Tibial nerve (tissue), 4 donors: ENCODE data around the gene FMN1. TPM values are rescaled to one million over a fixed set of nuclear protein-coding genes. Genes with fewer than 3 reads are reported as not detected.

Experiments
- DNase-seq, 2 donors: peaks; one replicate each; pipeline ENCODE4 v3.0.0-alpha.2; 2019; ENCODE audit warnings: low spot score in 2 of 2
- H3K27ac ChIP-seq, 4 donors: fragments of 200-600 bp; sonication (generic) in 3 of 4; one replicate each; pipeline ENCODE4 v1.5.1; 2017 to 2019; ENCODE audit warnings: mild to moderate bottlenecking in 1 of 4
- H3K27me3 ChIP-seq, 2 donors: fragments of 200-600 bp; sonication (generic) in 1 of 2; one replicate each; pipeline versions ENCODE4 v1.5.1 to v1.6.0; 2017 to 2019
- H3K36me3 ChIP-seq, 3 donors: fragments of 200-600 bp; sonication (generic); one replicate each; pipeline ENCODE4 v1.5.1; 2018 to 2019
- H3K4me1 ChIP-seq, 4 donors: fragments of 200-600 bp; sonication (generic) in 3 of 4; one replicate each; pipeline ENCODE4 v1.5.1; 2017 to 2019
- H3K4me3 ChIP-seq, 4 donors: fragments of 200-600 bp; sonication (generic) in 3 of 4; one replicate each; pipeline ENCODE4 v1.5.1; 2017 to 2019; ENCODE audit warnings: mild to moderate bottlenecking in 1 of 4, moderate library complexity in 1 of 4
- H3K9me3 ChIP-seq, 4 donors: fragments of 200-600 bp; sonication (generic) in 3 of 4; one replicate each; pipeline ENCODE4 v1.5.1; 2017 to 2019
- CTCF ChIP-seq, 5 experiments: fragments of 200-600 bp in 3 of 5; fragments of 450-650 bp in 2 of 5; sonication (generic) in 3 of 5; IDR thresholded peaks; one replicate each; pipeline ENCODE4 v1.5.1; 2016 to 2019; ENCODE audit warnings: antibody characterized with exemption in 5 of 5, mild to moderate bottlenecking in 3 of 5, moderate library complexity in 2 of 5
- EP300 ChIP-seq, 2 donors: sonication (generic); formaldehyde crosslinking; IDR thresholded peaks; one replicate each; pipeline ENCODE4 v1.6.1; 2017; ENCODE audit warnings: antibody characterized with exemption in 2 of 2, mild to moderate bottlenecking in 1 of 2
- POLR2A ChIP-seq, 2 donors: fragments of 450-650 bp; IDR thresholded peaks; one replicate each; pipeline ENCODE4 v1.6.1; 2017; ENCODE audit warnings: antibody characterized with exemption in 2 of 2, mild to moderate bottlenecking in 2 of 2, moderate library complexity in 2 of 2
- WGBS, 2 donors: methylation state at CpG; one replicate each; pipeline ENCODE4 v1.1.5; 2018; 5-methylcytosine and 5-hydroxymethylcytosine counted together
- total RNA-seq, 4 donors: library from RNA; depleted of rRNA; stranded (reverse); fragments of >200 nt; gene quantifications; one replicate each; pipeline ENCODE4 v1.1.0, GENCODE V29; 2016

Gene FMN1
- total RNA-seq, 4 donors from 2014 or later = 15.1 to 62.1 (median 20.7) TPM

DNA sequence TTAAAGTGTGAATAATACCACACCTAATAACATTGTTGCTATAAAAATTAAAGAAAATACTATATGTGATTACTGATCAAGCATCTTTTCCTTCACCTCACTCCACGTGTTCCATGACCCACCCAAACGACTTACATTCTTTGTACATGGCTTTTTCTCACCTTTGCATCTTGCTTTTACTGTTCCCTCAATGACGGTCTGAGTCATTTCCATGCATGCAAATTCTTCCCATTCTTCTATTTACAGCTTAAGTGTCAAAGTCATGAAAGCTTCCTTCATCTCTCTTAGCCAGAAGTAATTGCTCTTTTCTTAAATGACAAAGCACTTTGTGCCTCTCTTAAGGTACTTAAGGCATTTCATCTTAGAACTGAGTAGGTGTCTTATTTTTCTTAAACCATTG is 412.7 kb downstream of the FMN1 start:
- Histone ChIP-seq H3K9me3 (peaks cover 0 to 16% (median 0%) of the 10 kb centered on the region in 4 donors), H3K4me1 (no peaks in the 10 kb centered on the region), H3K27me3 (no peaks in the 10 kb centered on the region), H3K27ac (no peak overlapping the region), H3K36me3 (no peaks in the 10 kb centered on the region), H3K4me3 (no peak overlapping the region)
- 57 to 59% methylated on average over 3 of the region's 3 CpGs for WGBS, 2 donors
- DNase-seq = no peak
- TF ChIP-seq CTCF (IDR thresholded peaks at IDR 0.05) (no peak), POLR2A (IDR thresholded peaks at IDR 0.05) (no peak), EP300 (IDR thresholded peaks at IDR 0.05) (no peak)

- Histone ChIP-seq H3K27ac (no peak overlapping the region), H3K36me3 (no peaks in the 10 kb centered on the region), H3K4me3 (no peak overlapping the region), H3K4me1 (no peaks in the 10 kb centered on the region), H3K27me3 (no peaks in the 10 kb centered on the region), H3K9me3 (peaks cover 0 to 16% (median 0%) of the 10 kb centered on the region in 4 donors)
- no peak for DNase-seq
- WGBS, 2 donors = 88 to 92% methylated on average over 4 of the region's 4 CpGs
- TF ChIP-seq EP300 (IDR thresholded peaks at IDR 0.05) (no peak), CTCF (IDR thresholded peaks at IDR 0.05) (no peak), POLR2A (IDR thresholded peaks at IDR 0.05) (no peak)
Observed at GRCh38 chr15:32778391-32779176, 415.9 kb downstream of the FMN1 start.

DNA sequence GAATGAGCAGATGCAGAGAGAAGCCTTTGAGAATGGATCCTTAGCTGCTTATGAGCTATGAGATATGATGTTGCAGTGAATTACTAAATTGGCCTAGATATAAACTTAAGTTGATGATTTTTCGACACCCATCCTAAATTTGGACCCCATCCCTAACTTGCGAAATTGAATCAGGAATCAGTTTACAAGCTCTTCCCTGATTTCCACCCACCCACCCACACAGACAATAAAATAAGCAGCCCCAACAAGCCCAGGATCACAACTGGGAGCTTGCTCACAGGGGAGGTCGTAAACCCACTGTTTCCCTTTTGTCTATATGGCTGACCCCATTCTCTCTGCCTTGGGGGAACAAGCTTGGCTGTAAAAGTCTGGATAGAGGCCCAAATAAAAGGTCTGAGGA is 419.4 kb downstream of the FMN1 start:
- no peaks in the 10 kb centered on the region for H3K36me3 ChIP-seq
- H3K4me1 ChIP-seq = no peaks in the 10 kb centered on the region
- TF ChIP-seq EP300 (IDR thresholded peaks at IDR 0.05) = no peak
- no peak for TF ChIP-seq POLR2A (IDR thresholded peaks at IDR 0.05)
- no peak for TF ChIP-seq CTCF (IDR thresholded peaks at IDR 0.05)
- 44 to 59% methylated on average over 3 of the region's 3 CpGs for WGBS, 2 donors
- DNase-seq = no peak
- no peak overlapping the region for H3K4me3 ChIP-seq
- H3K27ac ChIP-seq = no peak overlapping the region
- no peaks in the 10 kb centered on the region for H3K27me3 ChIP-seq
- peaks cover 0 to 15% (median 0%) of the 10 kb centered on the region in 4 donors for H3K9me3 ChIP-seq

- peaks cover 0 to 7% (median 0%) of the 10 kb centered on the region in 4 donors for H3K9me3 ChIP-seq
- no peaks in the 10 kb centered on the region for H3K36me3 ChIP-seq
- WGBS, 2 donors = 78 to 80% methylated on average over 4 of the region's 4 CpGs
- TF ChIP-seq EP300 (IDR thresholded peaks at IDR 0.05) = no peak
- TF ChIP-seq CTCF (IDR thresholded peaks at IDR 0.05) = no peak
- TF ChIP-seq POLR2A (IDR thresholded peaks at IDR 0.05) = no peak
- H3K4me3 ChIP-seq = no peak overlapping the region
- no peak overlapping the region for H3K27ac ChIP-seq
- no peaks in the 10 kb centered on the region for H3K27me3 ChIP-seq
- no peak for DNase-seq
- H3K4me1 ChIP-seq = no peaks in the 10 kb centered on the region
Observed at GRCh38 chr15:32774022-32774421, 420.5 kb downstream of the FMN1 start.

- H3K27ac ChIP-seq = no peak overlapping the region
- no peak for DNase-seq
- H3K27me3 ChIP-seq = no peaks in the 10 kb centered on the region
- H3K9me3 ChIP-seq = no peaks in the 10 kb centered on the region
- no peaks in the 10 kb centered on the region for H3K36me3 ChIP-seq
- no peak overlapping the region for H3K4me3 ChIP-seq
- WGBS, 2 donors = 93 to 95% methylated on average over 1 of the region's 1 CpG
- no peaks in the 10 kb centered on the region for H3K4me1 ChIP-seq
- no peak for TF ChIP-seq CTCF (IDR thresholded peaks at IDR 0.05)
- no peak for TF ChIP-seq POLR2A (IDR thresholded peaks at IDR 0.05)
- no peak for TF ChIP-seq EP300 (IDR thresholded peaks at IDR 0.05)
Observed at GRCh38 chr15:32767236-32767635, 427.3 kb downstream of the FMN1 start.
